GM10847 (cell line): ENCODE measurements around the gene BLOC1S4.

Experiments
- POLR2A ChIP-seq: IDR thresholded peaks from 2 replicates; pipeline ENCODE4 v1.6.1; 2011; ENCODE audit not compliant: insufficient read length; ENCODE audit errors: extremely low read depth

The BLOC1S4 gene, protein sequence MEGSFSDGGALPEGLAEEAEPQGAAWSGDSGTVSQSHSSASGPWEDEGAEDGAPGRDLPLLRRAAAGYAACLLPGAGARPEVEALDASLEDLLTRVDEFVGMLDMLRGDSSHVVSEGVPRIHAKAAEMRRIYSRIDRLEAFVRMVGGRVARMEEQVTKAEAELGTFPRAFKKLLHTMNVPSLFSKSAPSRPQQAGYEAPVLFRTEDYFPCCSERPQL

DNA sequence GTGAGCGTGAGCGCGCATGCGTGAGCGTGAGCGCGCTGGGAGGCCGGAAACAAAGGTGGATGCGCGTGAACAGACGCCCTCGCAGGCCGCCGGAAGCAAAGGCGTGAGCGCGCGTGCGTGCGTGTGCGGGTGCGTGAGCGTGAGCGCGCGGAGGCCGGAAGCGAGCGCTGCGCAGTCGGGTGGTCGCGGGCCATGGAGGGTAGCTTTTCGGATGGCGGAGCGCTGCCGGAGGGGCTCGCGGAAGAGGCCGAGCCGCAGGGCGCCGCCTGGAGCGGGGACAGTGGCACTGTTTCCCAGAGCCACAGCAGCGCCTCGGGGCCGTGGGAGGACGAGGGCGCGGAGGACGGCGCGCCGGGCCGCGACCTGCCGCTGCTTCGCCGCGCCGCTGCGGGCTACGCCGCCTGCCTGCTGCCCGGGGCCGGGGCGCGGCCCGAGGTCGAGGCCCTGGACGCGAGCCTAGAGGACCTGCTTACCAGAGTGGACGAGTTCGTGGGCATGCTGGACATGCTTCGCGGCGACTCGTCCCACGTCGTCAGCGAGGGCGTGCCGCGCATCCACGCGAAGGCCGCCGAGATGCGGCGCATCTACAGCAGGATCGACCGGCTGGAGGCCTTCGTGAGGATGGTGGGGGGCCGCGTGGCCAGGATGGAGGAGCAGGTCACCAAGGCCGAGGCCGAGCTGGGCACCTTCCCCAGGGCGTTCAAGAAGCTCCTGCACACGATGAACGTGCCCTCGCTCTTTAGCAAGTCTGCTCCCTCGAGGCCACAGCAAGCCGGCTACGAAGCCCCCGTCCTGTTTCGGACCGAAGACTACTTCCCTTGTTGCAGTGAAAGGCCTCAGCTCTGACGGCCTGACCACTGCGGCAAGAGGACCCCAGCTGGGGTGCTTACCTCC, at the start of gene BLOC1S4:
BLOC1S4 (plus strand) TSS at position 157 of the 894 bp plus-strand sequence; CDS start at position 193, 36 bp downstream.
- peak; percentile 95 for TF ChIP-seq POLR2A

DNA sequence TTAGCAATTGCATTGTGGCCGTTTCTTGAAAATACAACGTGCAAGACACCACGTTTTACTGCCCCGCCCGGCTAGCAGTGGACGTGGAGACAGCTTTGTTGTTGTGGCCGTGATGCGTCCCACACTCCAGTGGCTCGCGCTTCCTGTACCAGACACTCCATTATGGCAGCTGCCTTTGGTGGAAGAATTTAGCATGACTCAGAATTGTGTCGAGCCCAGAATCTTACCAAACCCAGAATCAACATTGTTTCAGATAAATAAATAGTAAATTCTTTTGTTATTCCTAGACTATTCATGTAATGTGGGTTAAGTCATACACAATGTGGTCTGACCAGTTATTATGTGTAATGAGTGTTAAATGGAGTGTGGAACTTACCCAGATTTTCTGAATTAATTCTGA, 47.6 kb upstream of the BLOC1S4 start:
- no peak for TF ChIP-seq POLR2A

GRCh38 chr4:6671648-6672047, 44.3 kb upstream of the BLOC1S4 start:
- TF ChIP-seq POLR2A = no peak

GRCh38 chr4:6672131-6672530, 43.8 kb upstream of the BLOC1S4 start:
- TF ChIP-seq POLR2A = no peak

DNA sequence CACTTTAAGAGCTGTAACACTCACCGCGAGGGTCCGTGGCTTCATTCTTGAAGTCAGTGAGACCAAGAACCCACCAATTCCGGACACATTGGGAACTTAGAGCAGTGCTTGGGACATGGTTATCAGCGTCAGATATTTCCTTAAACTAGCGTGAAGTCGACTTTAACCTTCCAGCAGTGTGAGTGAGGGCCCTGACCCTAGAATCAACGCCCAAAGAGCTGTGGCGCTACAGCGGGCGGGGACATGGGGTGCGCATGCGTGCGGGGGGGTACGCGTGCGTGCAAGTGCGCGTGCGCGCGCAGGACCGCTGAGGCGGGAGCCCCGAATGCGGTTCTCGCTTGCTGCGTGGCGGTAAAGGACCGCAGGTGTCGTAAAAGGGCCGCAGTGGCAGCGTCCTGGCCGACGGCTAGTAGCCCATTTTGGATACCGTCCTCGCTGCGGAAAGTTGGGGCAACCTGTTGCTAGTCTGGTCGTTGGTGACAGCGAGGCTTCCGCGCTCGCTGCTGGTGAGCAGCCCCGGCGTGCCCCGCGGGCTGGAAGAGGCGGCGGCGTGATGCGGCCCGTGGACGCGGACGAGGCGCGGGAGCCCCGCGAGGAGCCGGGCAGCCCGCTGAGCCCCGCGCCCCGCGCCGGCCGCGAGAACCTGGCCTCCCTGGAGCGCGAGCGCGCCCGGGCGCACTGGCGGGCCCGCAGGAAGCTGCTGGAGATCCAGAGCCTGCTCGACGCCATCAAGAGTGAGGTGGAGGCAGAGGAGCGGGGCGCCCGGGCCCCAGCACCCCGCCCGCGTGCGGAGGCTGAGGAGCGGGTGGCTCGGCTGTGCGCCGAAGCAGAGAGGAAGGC, 42.1 kb upstream of the BLOC1S4 start:
- peak; percentile 71 for TF ChIP-seq POLR2A

GRCh38 chr4:6674500-6675149, 41.3 kb upstream of the BLOC1S4 start:
- no peak for TF ChIP-seq POLR2A

DNA sequence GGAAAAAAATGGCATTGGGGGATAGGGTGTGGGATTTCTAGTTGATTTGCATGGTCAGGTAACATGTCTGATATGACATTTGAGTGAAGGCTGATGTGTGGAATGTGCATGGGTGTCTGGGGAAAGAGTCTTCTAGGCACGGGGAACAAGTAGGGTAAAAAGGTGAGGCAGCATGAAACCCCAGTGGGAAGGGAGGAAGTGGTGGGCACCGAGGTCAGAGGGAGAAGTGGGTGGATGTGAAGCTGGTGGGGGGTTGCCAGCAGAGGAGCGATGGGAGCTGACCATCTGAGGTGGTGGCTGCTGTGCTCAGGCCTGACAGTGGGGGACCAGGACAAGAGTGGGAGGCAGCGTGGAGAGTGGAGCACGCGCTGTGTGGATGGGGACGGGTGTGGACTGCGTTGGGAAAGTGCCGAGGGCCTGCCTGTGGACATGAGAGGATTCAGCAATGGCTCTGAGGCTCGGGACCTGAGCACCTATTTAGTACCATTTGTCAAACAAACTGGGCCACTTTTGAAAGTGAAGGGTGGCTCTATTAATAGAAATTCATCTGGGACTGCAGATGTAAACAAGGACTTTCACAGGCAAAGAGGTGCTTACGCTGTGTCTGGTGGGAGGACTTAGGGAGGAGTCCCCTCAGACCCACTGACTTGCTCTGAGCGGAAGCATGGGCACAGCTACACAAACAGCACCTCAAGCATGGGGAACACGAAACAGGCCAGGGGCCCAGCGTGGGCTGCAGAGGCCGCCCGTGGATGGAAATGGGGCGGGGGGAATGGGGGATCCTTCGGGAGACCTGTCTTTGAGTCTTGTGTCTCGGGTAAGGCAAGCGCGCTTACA, 39.0 kb upstream of the BLOC1S4 start:
- TF ChIP-seq POLR2A = no peak

DNA sequence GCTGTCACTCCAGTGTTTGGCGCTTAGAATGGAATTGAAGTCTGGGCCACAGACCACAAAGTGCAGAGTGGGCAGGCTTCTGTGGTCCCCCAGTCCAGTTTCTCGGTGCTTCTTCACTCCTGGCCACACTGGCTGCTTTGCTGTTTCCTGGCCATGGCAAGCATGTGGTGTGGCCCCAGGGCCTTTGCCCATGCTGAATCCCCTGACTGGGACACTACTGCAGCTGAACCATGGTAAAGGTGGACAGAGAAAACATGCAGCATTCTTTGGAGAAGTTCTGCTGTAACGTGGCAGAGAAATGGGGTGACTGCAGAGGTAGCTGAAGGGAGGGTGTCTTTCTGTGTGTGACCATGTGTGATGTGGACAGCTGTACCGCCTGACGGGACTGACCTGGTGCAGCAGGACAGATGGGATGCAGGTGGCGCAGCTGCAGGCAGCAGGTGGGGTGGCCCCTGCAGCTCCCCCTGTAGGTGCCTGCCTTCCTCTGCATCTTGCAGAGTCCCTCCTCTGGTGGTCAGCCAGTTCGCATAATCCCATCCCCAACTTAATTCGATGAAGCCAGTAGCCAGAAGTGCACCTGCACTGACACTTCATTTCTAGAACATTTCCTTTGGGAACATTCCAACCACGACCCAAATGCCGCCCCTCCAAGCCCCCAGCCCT, 35.5 kb upstream of the BLOC1S4 start:
- no peak for TF ChIP-seq POLR2A

DNA sequence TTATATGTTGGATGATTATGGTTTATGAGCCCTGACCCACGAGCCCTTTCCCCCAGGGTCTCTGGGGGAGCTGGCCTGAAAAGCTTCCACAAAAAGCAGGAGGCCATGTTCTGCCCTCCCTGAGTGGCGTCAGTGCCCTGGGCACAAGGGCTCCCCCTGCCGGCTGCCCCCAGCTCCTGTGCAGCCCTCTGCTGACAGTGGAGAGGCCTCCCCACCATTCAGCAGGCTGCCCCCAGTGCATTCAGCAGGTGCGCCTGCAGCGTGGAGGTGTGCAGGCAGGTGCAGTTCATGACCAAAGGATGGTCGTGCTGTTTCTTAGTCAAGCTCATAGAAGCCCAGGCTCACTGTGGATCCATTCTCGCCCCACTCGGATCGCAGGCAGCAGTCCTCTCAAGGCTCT, 34.8 kb upstream of the BLOC1S4 start:
- TF ChIP-seq POLR2A = no peak

- no peak for TF ChIP-seq POLR2A
These were observed 32.9 kb upstream of the BLOC1S4 start for GRCh38 chr4:6682862-6683590.

DNA sequence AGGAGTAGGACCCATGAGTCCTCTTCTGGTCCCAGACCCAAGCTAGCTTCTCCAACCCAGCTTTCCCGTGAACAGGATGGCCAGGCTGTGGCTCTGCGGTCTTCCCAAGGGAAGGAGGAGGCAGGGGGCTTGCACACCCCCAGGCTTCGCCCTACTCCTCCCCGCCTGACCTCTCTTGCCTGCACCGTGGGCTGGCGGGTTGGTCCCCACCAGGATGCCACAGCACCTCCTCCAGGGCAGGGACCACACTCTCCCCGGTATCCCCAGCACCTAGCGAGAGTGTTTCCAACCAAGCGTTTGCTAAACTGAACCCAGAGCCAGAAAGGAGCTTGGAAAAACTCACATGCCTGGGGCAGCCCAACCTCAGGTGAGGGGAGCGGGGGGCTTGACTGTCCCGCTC, 31.3 kb upstream of the BLOC1S4 start:
- TF ChIP-seq POLR2A = no peak

DNA sequence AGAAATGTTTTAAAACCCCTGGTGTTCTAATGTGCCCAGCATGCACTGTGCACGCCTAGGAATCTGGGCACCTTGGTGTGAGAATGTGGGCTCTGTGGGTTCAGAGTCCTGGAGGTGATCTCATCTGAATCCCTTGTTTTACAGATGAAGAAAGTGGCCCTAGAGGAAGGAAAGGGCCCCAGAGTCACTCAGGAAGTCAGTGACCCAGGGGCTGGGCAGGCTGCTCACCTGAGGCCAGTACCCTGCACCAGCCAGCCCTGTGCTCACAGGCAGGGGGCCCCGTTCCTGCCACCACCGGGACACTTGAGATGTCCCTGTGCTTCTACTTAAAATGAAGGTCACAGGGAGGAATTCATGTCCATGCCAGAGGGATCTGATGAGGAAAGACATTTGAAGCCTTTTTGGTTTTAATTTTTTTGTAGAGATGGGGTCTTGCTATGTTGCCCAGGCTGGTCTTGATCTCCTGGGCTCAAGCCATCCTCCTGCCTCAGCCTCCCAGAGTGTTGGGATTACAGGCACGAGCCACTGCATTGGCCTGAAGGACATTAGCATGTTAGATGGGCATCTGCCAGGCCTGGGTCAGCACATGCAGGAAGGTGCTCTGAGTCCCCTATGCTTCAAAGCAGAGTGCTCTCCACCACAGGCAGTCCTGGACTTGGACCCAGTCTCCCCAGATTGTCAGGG, 29.7 kb upstream of the BLOC1S4 start:
- no peak for TF ChIP-seq POLR2A
